Heart right ventricle (tissue), 16 donors: ENCODE results near the gene PTX3. TPM values are rescaled to one million over a fixed set of nuclear protein-coding genes. Genes with fewer than 3 reads are reported as not detected.

ENCODE experiments used
- ATAC-seq, 8 donors: fragments of 200-7000 bp; cut with Tn5 transposase; one replicate each; pipeline ENCODE4 v1.9.1; 2020; ENCODE audit warnings: mild to moderate bottlenecking in 8 of 8, moderate library complexity in 8 of 8, moderate number of reproducible peaks in 1 of 8
- DNase-seq, 2 donors: peaks; one replicate each; pipeline ENCODE4 v3.0.0-alpha.2; 2020
- H3K27ac ChIP-seq, 10 donors: fragments of 200-600 bp; sonication (generic) in 2 of 10; one replicate each; pipeline versions ENCODE4 v1.5.0 to v1.8.0; 2020 to 2022; ENCODE audit warnings: mild to moderate bottlenecking in 3 of 10
- H3K27me3 ChIP-seq, 7 donors: fragments of 200-600 bp; one replicate each; pipeline ENCODE4 v1.8.0; 2021 to 2022; ENCODE audit warnings: mild to moderate bottlenecking in 2 of 7
- H3K36me3 ChIP-seq, 9 donors: fragments of 200-600 bp; sonication (generic) in 1 of 9; one replicate each; pipeline versions ENCODE4 v1.5.0 to v1.8.0; 2020 to 2022; ENCODE audit warnings: mild to moderate bottlenecking in 2 of 9
- H3K4me1 ChIP-seq, 9 donors: fragments of 200-600 bp; sonication (generic) in 1 of 9; one replicate each; pipeline versions ENCODE4 v1.5.0 to v1.8.0; 2020 to 2022; ENCODE audit warnings: mild to moderate bottlenecking in 4 of 9
- H3K4me3 ChIP-seq, 10 donors: fragments of 200-600 bp; sonication (generic) in 2 of 10; one replicate each; pipeline versions ENCODE4 v1.5.0 to v1.8.0; 2020 to 2022; ENCODE audit warnings: mild to moderate bottlenecking in 7 of 10, moderate library complexity in 2 of 10
- H3K9me3 ChIP-seq, 11 donors: fragments of 200-600 bp in 10 of 11; sonication (generic) in 2 of 11; one replicate each; pipeline versions ENCODE4 v1.5.0 to v1.8.0; 2013 to 2022; ENCODE audit warnings: mild to moderate bottlenecking in 2 of 11, control low read depth in 1 of 11, moderate library complexity in 1 of 11
- CTCF ChIP-seq, 9 donors: fragments of 200-600 bp; sonication (generic) in 2 of 9; IDR thresholded peaks; one replicate each; pipeline versions ENCODE4 v1.5.0 to v1.8.0; 2021 to 2022; ENCODE audit warnings: antibody characterized with exemption in 9 of 9, mild to moderate bottlenecking in 5 of 9, moderate library complexity in 1 of 9
- WGBS, 2 donors: extraction: QIAGEN DNeasy Blood & Tissue Kit; methylation state at CpG; one replicate each; pipeline ENCODE4 v1.1.7; 2013; ENCODE audit warnings: inconsistent platforms in 1 of 2; 5-methylcytosine and 5-hydroxymethylcytosine counted together
- intact Hi-C, 10 donors: fragments of 100-400 bp; cut with DNase I; formaldehyde crosslinking; loops; one replicate each; pipeline versions ENCODE4 v1.11.1 to v1.14.2; 2022
- polyA plus RNA-seq, 2 donors: library from polyadenylated mRNA; stranded (reverse); fragments of 200-250 nt; gene quantifications; one replicate each; pipeline ENCODE4 v1.2.3, GENCODE V29; 2013
- total RNA-seq, 10 donors: library from RNA; stranded (reverse); fragmentation: NEBNext Ultra II Directional in 3 of 10; extraction: Animal tissue kit (Norgen Biotek cat#: 25700) in 3 of 10; gene quantifications; one replicate each; pipeline versions ENCODE4 v1.2.1 to v1.2.4, GENCODE V29; 2021 to 2023
- donor health status: Arrhythmogenic right ventricular cardiomyopathy.
- donor health status: ischemic (EF 13 %, LVEDD 7.1; RV severe dilation, severe dysfunction).
- donor health status: healthy with polysubstance abuse.
- donor health status: DM: no; HTN: yes; CAD: no.
- donor health status: DM: no; HTN: no; CAD: no.
- donor health status: ischemic (EF 25% LVEDD 6.9; RV normal size, moderate dysfunction).
- donor health status: ischemic (EF 25% LVEDD 5.7; RV mildly dilated, moderate dysfunction).
- donor health status: healthy.
- donor health status: DM: yes; HTN: yes; CAD: no.
- donor health status: Ischemic cardiomyopathy.
- donor health status: ischemic (EF 35%, LVEDD 5.7; RV mildly dilated, moderate dysfunction).
- donor health status: nonischemic (EF 11% LVEDD 7.7; RV severe dilation, severe dysfunction).
- donor health status: DM: yes; HTN: yes; CAD: no.
- donor health status: PGD.
- donor health status: ischemic (EF 29% LVEDD 5.4; RV normal size, mild dysfunction).
- donor health status: nonischemic (EF 23%, LVEDD 6.1; RV moderate dilation, normal function).

The PTX3 gene
- total and polyA plus RNA-seq, 12 donors, result 0.11 to 29.7 (median 0.39) TPM

GRCh38 chr3:157429708-157430107 lies 6.9 kb upstream of the PTX3 start:
- Histone ChIP-seq H3K4me3 (no peak overlapping the region), H3K27ac (no peak overlapping the region), H3K27me3 (no peaks in the 10 kb centered on the region), H3K9me3 (peaks cover 0 to 6% (median 0%) of the 10 kb centered on the region in 11 donors), H3K4me1 (peaks cover 0 to 18% (median 0%) of the 10 kb centered on the region in 9 donors), H3K36me3 (no peaks in the 10 kb centered on the region)
- WGBS, 2 donors, result 54 to 80% methylated on average over 2 of the region's 2 CpGs
- intact Hi-C loops, result no loop called here
- no peak for TF ChIP-seq CTCF (IDR thresholded peaks at IDR 0.05)
- DNase-seq, result no peak
- ATAC-seq, result no peak

DNA sequence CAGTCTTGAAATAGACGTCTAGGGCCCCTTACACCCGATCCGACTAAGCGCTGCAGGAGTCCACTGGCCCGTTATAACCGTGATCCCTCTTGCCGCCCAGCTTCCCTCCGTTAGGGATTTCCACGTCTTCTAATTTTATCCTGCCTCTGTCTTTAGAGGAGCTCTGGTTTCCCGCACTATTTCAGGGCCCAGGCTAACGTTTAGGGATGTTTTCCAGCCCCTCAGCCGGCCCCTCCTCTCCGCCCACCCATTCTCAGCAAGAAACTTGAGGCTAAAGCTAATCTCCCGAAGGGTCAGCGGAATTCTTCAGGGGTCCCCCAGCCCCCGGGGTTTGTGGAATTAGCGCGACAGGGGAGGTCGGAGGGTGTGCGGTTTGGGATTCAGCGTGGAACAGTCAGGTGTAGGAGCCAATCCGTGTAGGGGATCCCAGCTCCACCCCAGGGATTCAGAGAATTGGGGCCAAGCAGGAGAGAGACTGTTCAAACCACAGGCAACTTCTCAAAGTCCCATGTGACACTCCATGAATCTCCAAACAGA lies 1.6 kb downstream of the PTX3 start:
- 2% methylated on average over 22 of the region's 22 CpGs for WGBS, 2 donors
- DNase-seq, result no peak
- intact Hi-C loops, result no loop called here
- H3K4me1 ChIP-seq, result peaks cover 0 to 27% (median 12%) of the 10 kb centered on the region in 9 donors
- TF ChIP-seq CTCF (IDR thresholded peaks at IDR 0.05), result no peak
- H3K27ac ChIP-seq, result peak overlapping the region in 1 of 10 donors; percentile 23
- peak in 1 of 8 donors; percentile 4 for ATAC-seq
- peaks cover 0 to 10% (median 0%) of the 10 kb centered on the region in 11 donors for H3K9me3 ChIP-seq
- H3K4me3 ChIP-seq, result peak overlapping the region; percentile 5 to 66 (median 56)
- H3K36me3 ChIP-seq, result no peaks in the 10 kb centered on the region
- peaks cover 0 to 44% (median 17%) of the 10 kb centered on the region in 7 donors for H3K27me3 ChIP-seq

DNA sequence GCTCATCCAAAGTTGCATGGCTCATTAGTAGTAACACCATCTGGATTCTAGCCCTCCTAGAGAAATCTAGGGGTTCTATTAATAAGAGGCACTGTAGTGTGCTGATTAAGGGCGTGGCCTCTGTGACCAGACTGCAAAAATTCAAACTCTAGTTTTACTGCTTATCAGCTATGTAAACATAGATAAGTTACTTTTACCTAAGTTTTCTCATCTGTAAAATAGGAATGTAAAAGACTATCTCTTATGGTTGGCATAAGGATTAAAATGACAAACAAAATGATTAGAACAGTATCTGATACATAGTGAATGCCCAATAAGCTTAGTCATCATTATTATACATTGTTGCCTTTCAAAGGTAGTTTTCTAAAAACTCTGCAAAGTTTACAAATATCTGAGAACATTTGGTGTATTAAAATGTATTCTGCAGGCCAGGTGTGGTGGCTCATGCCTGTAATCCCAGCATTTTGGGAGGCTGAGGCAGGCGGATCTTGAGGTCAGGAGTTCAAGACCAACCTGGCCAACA lies 4.5 kb downstream of the PTX3 start:
- H3K4me3 ChIP-seq, result no peak overlapping the region
- intact Hi-C loops, result loop anchor here in 1 of 10 donors (10.0 kb wide), 1 partner anchor 236 kb away; no protein-coding TSS in a partner anchor
- no peaks in the 10 kb centered on the region for H3K9me3 ChIP-seq
- no peaks in the 10 kb centered on the region for H3K36me3 ChIP-seq
- ATAC-seq (no peak), DNase-seq (no peak)
- H3K27ac ChIP-seq, result no peak overlapping the region
- H3K4me1 ChIP-seq, result peaks cover 0 to 35% (median 12%) of the 10 kb centered on the region in 9 donors
- TF ChIP-seq CTCF (IDR thresholded peaks at IDR 0.05), result no peak
- H3K27me3 ChIP-seq, result peaks cover 0 to 44% (median 17%) of the 10 kb centered on the region in 7 donors
- 86 to 89% methylated on average over 2 of the region's 2 CpGs for WGBS, 2 donors

DNA sequence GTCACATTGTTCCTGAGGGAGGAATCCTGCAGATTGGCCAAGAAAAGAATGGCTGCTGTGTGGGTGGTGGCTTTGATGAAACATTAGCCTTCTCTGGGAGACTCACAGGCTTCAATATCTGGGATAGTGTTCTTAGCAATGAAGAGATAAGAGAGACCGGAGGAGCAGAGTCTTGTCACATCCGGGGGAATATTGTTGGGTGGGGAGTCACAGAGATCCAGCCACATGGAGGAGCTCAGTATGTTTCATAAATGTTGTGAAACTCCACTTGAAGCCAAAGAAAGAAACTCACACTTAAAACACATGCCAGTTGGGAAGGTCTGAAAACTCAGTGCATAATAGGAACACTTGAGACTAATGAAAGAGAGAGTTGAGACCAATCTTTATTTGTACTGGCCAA lies 6.1 kb downstream of the PTX3 start:
- H3K4me1 ChIP-seq, result peaks cover 0 to 37% (median 7%) of the 10 kb centered on the region in 9 donors
- no peaks in the 10 kb centered on the region for H3K36me3 ChIP-seq
- 42 to 47% methylated on average over 2 of the region's 2 CpGs for WGBS, 2 donors
- no peak overlapping the region for H3K27ac ChIP-seq
- H3K27me3 ChIP-seq, result peaks cover 0 to 35% (median 17%) of the 10 kb centered on the region in 7 donors
- peak; percentile 28 to 90 (median 70) for ATAC-seq
- no peak overlapping the region for H3K4me3 ChIP-seq
- intact Hi-C loops, result loop anchor here in 1 of 10 donors (10.0 kb wide), 1 partner anchor 238 kb away; no protein-coding TSS in a partner anchor
- no peak for TF ChIP-seq CTCF (IDR thresholded peaks at IDR 0.05)
- no peaks in the 10 kb centered on the region for H3K9me3 ChIP-seq
- DNase-seq, result no peak
